H1 (cell line): ENCODE data around the gene STARD7. TPM values are rescaled to one million over a fixed set of nuclear protein-coding genes. Genes with fewer than 3 reads are reported as not detected.

Experiments
- CTCF ChIA-PET: fragments of 300-600 bp; sonication (Branson Sonifier 250); formaldehyde crosslinking; loops from one replicate; lab custom pipeline; 2021; ENCODE audit not compliant: partially characterized antibody; lab: Charles Lee
- POLR2A ChIA-PET: fragments of 300-600 bp; sonication (Branson Sonifier 250); formaldehyde crosslinking; loops from one replicate; lab custom pipeline; 2021; ENCODE audit warnings: inconsistent platforms; ENCODE audit not compliant: partially characterized antibody; lab: Charles Lee
- DNase-seq, 2 experiments: peaks; one replicate each; pipeline versions ENCODE4 v3.0.0 to v3.0.0-alpha.2; 2010 to 2022; ENCODE audit warnings: low spot score in 2 of 2, low read depth in 1 of 2, mixed read lengths in 1 of 2
- FAIRE-seq: peaks from 2 replicates; lab custom pipeline; 2011; peaks lifted over from hg19 to GRCh38; lab: Jason Lieb, UNC
- H2AFZ ChIP-seq: 2 replicates; pipeline ENCODE4 v1.8.1; 2012; ENCODE audit warnings: low read length, inconsistent platforms
- H2AK5ac ChIP-seq: 2 replicates; pipeline ENCODE4 v1.6.1; 2013; ENCODE audit warnings: low read depth, low read length
- H2BK120ac ChIP-seq: replicated peaks from 2 replicates; pipeline ENCODE3; 2013; ENCODE audit warnings: low read depth, low read length, inconsistent platforms
- H2BK12ac ChIP-seq: 2 replicates; pipeline ENCODE4 v1.6.1; 2013; ENCODE audit warnings: low read depth, low read length
- H2BK15ac ChIP-seq: 2 replicates; pipeline ENCODE4 v1.6.1; 2013; ENCODE audit warnings: low read length
- H2BK20ac ChIP-seq: 2 replicates; pipeline ENCODE4 v1.6.1; 2013; ENCODE audit warnings: low read length
- H2BK5ac ChIP-seq: 2 replicates; pipeline ENCODE4 v1.6.1; 2013; ENCODE audit warnings: low read depth, low read length
- H3K14ac ChIP-seq: 2 replicates; pipeline ENCODE4 v1.6.1; 2013; ENCODE audit warnings: inconsistent platforms; ENCODE audit not compliant: insufficient read length
- H3K18ac ChIP-seq: 2 replicates; pipeline ENCODE4 v1.6.1; 2013; ENCODE audit warnings: low read length; ENCODE audit errors: extremely low read depth
- H3K23ac ChIP-seq: 2 replicates; pipeline ENCODE4 v1.6.1; 2013; ENCODE audit warnings: inconsistent platforms; ENCODE audit not compliant: insufficient read length
- H3K23me2 ChIP-seq: 2 replicates; pipeline ENCODE4 v1.6.1; 2013; ENCODE audit warnings: low read depth, low read length
- H3K27ac ChIP-seq: 2 replicates; pipeline ENCODE4 v1.6.1; 2011; ENCODE audit warnings: low read depth, low read length, inconsistent platforms
- H3K27me3 ChIP-seq, 4 experiments: replicated peaks in 1 of 4; 1 replicate in 1 of 4; 2 replicates in 3 of 4; pipeline versions ENCODE4 v1.6.1 to v1.8.1; 2011 to 2013; ENCODE audit warnings: low read length in 3 of 4, mild to moderate bottlenecking in 3 of 4, inconsistent platforms in 2 of 4, mixed read lengths in 2 of 4, moderate library complexity in 1 of 4; ENCODE audit not compliant: control insufficient read depth in 3 of 4, insufficient read depth in 3 of 4; ENCODE audit errors: extremely low read depth in 1 of 4
- H3K36me3 ChIP-seq, 4 experiments: 2 replicates each; pipeline versions ENCODE4 v1.6.1 to v1.8.1; 2011 to 2013; ENCODE audit warnings: mild to moderate bottlenecking in 4 of 4, low read length in 3 of 4, moderate library complexity in 2 of 4, control low read depth in 1 of 4, inconsistent platforms in 1 of 4; ENCODE audit not compliant: insufficient read depth in 4 of 4, control insufficient read depth in 2 of 4
- H3K4ac ChIP-seq: replicated peaks from 2 replicates; pipeline ENCODE3; 2013; ENCODE audit warnings: low read length, low read depth, mixed read lengths, inconsistent platforms; ENCODE audit not compliant: insufficient read length
- H3K4me1 ChIP-seq, 4 experiments: replicated peaks in 1 of 4; 1 replicate in 1 of 4; 2 replicates in 3 of 4; pipeline versions ENCODE4 v1.6.1 to v1.8.1; 2011 to 2013; ENCODE audit warnings: low read length in 3 of 4, inconsistent platforms in 2 of 4, mixed read lengths in 1 of 4; ENCODE audit not compliant: insufficient read depth in 4 of 4, control insufficient read depth in 3 of 4
- H3K4me2 ChIP-seq, 2 experiments: 2 replicates each; pipeline versions ENCODE4 v1.6.1 to v1.8.1; 2011 to 2013; ENCODE audit warnings: low read depth in 2 of 2, low read length in 2 of 2, control low read depth in 1 of 2, inconsistent platforms in 1 of 2, mild to moderate bottlenecking in 1 of 2; ENCODE audit not compliant: insufficient read depth in 1 of 2
- H3K4me3 ChIP-seq, 4 experiments: fragments of 200-600, 300-600 bp in 1 of 4; sonication (generic), shearing (Covaris generic), sonication (Bioruptor Twin) in 1 of 4; 2 replicates each; pipeline versions ENCODE4 v1.5.1 to v1.8.1; 2011 to 2016; ENCODE audit warnings: low read length in 4 of 4, low read depth in 3 of 4, control low read depth in 2 of 4, inconsistent platforms in 2 of 4, mild to moderate bottlenecking in 2 of 4, mixed read lengths in 1 of 4, moderate library complexity in 1 of 4; ENCODE audit not compliant: insufficient read depth in 2 of 4; ENCODE audit errors: extremely low read depth in 1 of 4
- H3K56ac ChIP-seq: replicated peaks from 2 replicates; pipeline ENCODE3; 2013; ENCODE audit warnings: low read depth, mild to moderate bottlenecking, mixed read lengths, low read length, inconsistent platforms; ENCODE audit not compliant: insufficient read length
- H3K79me1 ChIP-seq: 2 replicates; pipeline ENCODE4 v1.6.1; 2013; ENCODE audit warnings: low read depth, low read length, control low read depth
- H3K79me2 ChIP-seq, 2 experiments: 2 replicates each; pipeline versions ENCODE4 v1.6.1 to v1.8.1; 2012 to 2013; ENCODE audit warnings: low read length in 2 of 2, mild to moderate bottlenecking in 2 of 2, inconsistent platforms in 1 of 2; ENCODE audit not compliant: insufficient read depth in 2 of 2, control insufficient read depth in 1 of 2
- H3K9ac ChIP-seq, 4 experiments: replicated peaks in 1 of 4; 1 replicate in 1 of 4; 2 replicates in 3 of 4; pipeline versions ENCODE4 v1.6.1 to v1.8.1; 2011 to 2013; ENCODE audit warnings: low read depth in 3 of 4, low read length in 3 of 4, control low read depth in 2 of 4, mild to moderate bottlenecking in 2 of 4, moderate library complexity in 2 of 4, inconsistent platforms in 1 of 4; ENCODE audit errors: extremely low read depth in 1 of 4
- H3K9me3 ChIP-seq, 2 experiments: 2 replicates each; pipeline versions ENCODE4 v1.6.1 to v1.8.1; 2012 to 2013; ENCODE audit warnings: mild to moderate bottlenecking in 2 of 2, moderate library complexity in 2 of 2, control low read depth in 1 of 2, inconsistent platforms in 1 of 2, low read depth in 1 of 2, low read length in 1 of 2, mixed read lengths in 1 of 2; ENCODE audit not compliant: insufficient read depth in 2 of 2
- H4K20me1 ChIP-seq, 2 experiments: replicated peaks in 1 of 2; 2 replicates each; pipeline versions ENCODE3 to v1.8.1; 2011 to 2013; ENCODE audit warnings: inconsistent platforms in 2 of 2, low read length in 2 of 2, mild to moderate bottlenecking in 1 of 2; ENCODE audit not compliant: insufficient read depth in 2 of 2, control insufficient read depth in 1 of 2
- H4K5ac ChIP-seq: 2 replicates; pipeline ENCODE4 v1.6.1; 2013; ENCODE audit warnings: low read length, low read depth, mixed read lengths, inconsistent platforms; ENCODE audit not compliant: insufficient read length
- H4K8ac ChIP-seq: 2 replicates; pipeline ENCODE4 v1.8.0; 2013; ENCODE audit warnings: mild to moderate bottlenecking, moderate library complexity, low read length, inconsistent platforms; ENCODE audit not compliant: insufficient read depth; ENCODE audit errors: extremely low read depth
- H4K91ac ChIP-seq: replicated peaks from 2 replicates; pipeline ENCODE3; 2013; ENCODE audit warnings: low read length, mixed read lengths, inconsistent platforms; ENCODE audit not compliant: insufficient read length
- ASH2L ChIP-seq: fragments of 200-600, 300-600 bp; sonication (generic); IDR thresholded peaks from one replicate; pipeline ENCODE4 v1.7.1; 2017; ENCODE audit warnings: low read length
- EGR1 ChIP-seq: IDR thresholded peaks from 2 replicates; pipeline ENCODE4 v1.6.1; 2011; ENCODE audit warnings: low read depth, low read length, borderline replicate concordance
- GABPA ChIP-seq: IDR thresholded peaks from 2 replicates; pipeline ENCODE4 v1.6.1; 2011; ENCODE audit warnings: mild to moderate bottlenecking, low read length, moderate library complexity, borderline replicate concordance; ENCODE audit not compliant: insufficient read depth
- HDAC2 ChIP-seq, 2 experiments: fragments of 300-600 bp in 1 of 2; sonication (generic) in 1 of 2; IDR thresholded peaks; 2 replicates each; pipeline ENCODE4 v1.6.1; 2011 to 2012; ENCODE audit warnings: low read depth in 2 of 2, low read length in 2 of 2, mild to moderate bottlenecking in 2 of 2, moderate library complexity in 2 of 2, borderline replicate concordance in 1 of 2, inconsistent platforms in 1 of 2
- KDM1A ChIP-seq: fragments of 200-600, 300-600 bp; sonication (generic); IDR thresholded peaks from 2 replicates; pipeline ENCODE4 v1.7.1; 2016; ENCODE audit warnings: mild to moderate bottlenecking, low read length, borderline replicate concordance
- MAX ChIP-seq: IDR thresholded peaks from 2 replicates; pipeline ENCODE4 v1.6.1; 2012; ENCODE audit warnings: inconsistent platforms
- POLR2A ChIP-seq, 2 experiments: IDR thresholded peaks; 1 replicate in 1 of 2; 2 replicates in 1 of 2; pipeline ENCODE4 v1.6.1; 2011; ENCODE audit warnings: low read depth in 2 of 2, low read length in 2 of 2, mild to moderate bottlenecking in 2 of 2; ENCODE audit errors: control extremely low read depth in 1 of 2
- RFX5 ChIP-seq: IDR thresholded peaks from 2 replicates; pipeline ENCODE4 v1.6.1; 2011; ENCODE audit warnings: low read depth, low read length, improper control_type of control experiment, borderline replicate concordance
- RNF2 ChIP-seq: fragments of 200-900, 300-1000 bp; sonication (generic); IDR thresholded peaks from 2 replicates; pipeline ENCODE4 v1.7.1; 2016; ENCODE audit warnings: borderline replicate concordance, low read depth, mild to moderate bottlenecking, antibody characterized with exemption, low read length; ENCODE audit not compliant: poor library complexity, severe bottlenecking; ENCODE audit errors: missing control alignments
- SIN3A ChIP-seq, 2 experiments: IDR thresholded peaks in 1 of 2; conservative IDR thresholded peaks in 1 of 2; 2 replicates each; pipeline ENCODE4 v1.6.1; 2011 to 2012; ENCODE audit warnings: low read length in 2 of 2, improper control_type of control experiment in 1 of 2, low read depth in 1 of 2, mild to moderate bottlenecking in 1 of 2
- SP1 ChIP-seq: IDR thresholded peaks from 2 replicates; pipeline ENCODE4 v1.6.1; 2011; ENCODE audit warnings: low read depth, low read length
- TAF7 ChIP-seq: optimal IDR thresholded peaks from 2 replicates; pipeline ENCODE3; 2011; ENCODE audit warnings: low read depth, mild to moderate bottlenecking, inconsistent platforms, low read length, moderate library complexity, borderline replicate concordance
- TCF12 ChIP-seq: IDR thresholded peaks from 2 replicates; pipeline ENCODE4 v1.6.1; 2011; ENCODE audit warnings: low read depth, mild to moderate bottlenecking, low read length
- YY1 ChIP-seq: IDR thresholded peaks from 2 replicates; pipeline ENCODE4 v1.6.1; 2011; ENCODE audit warnings: low read depth, mild to moderate bottlenecking, low read length
- WGBS, 2 experiments: shearing (Covaris generic) in 1 of 2; methylation state at CpG; one replicate each; pipeline versions ENCODE4 v1.1.6 to v1.1.7; 2013 to 2015; ENCODE audit warnings: low lambda C conversion rate in 2 of 2, mixed read lengths in 2 of 2, inconsistent platforms in 1 of 2, low coverage in 1 of 2, missing lambda C conversion rate in 1 of 2; ENCODE audit not compliant: insufficient replicate concordance in 2 of 2, insufficient coverage in 1 of 2, insufficient read length in 1 of 2; ENCODE audit errors: extremely low coverage in 1 of 2, missing lambda C conversion rate in 1 of 2; 5-methylcytosine and 5-hydroxymethylcytosine counted together
- polyA plus RNA-seq, 7 experiments: library from polyadenylated mRNA; depleted of rRNA in 3 of 7; stranded (reverse) in 5 of 7; unstranded in 2 of 7; fragments of >200 nt in 5 of 7; fragments of 200-250 nt in 2 of 7; gene quantifications; 1 replicate in 5 of 7; 2 replicates in 1 of 7; 4 replicates in 1 of 7; pipeline versions ENCODE4 v1.2.1 to v1.2.3, GENCODE V29; 2011 to 2013; ENCODE audit warnings: missing spikeins in 2 of 7, mixed read lengths in 2 of 7
- total RNA-seq: library from RNA; stranded (reverse); fragmentation: NEBNext Ultra II Directional; extraction: Animal tissue kit (Norgen Biotek cat#: 25700); gene quantifications from 2 replicates; pipeline ENCODE4 v1.2.1, GENCODE V29; 2021

The STARD7 gene
- total and polyA plus RNA-seq, 2 of the 8 experiments (the other 6 are each of a cell fraction or from before 2014, with no cell fraction given) = 89.1 to 200 TPM

- Histone ChIP-seq H3K36me3 (no peaks in the 10 kb centered on the region), H3K4me1 (peaks cover 0 to 13% (median 4%) of the 10 kb centered on the region in 4 experiments; a peak in 5 of 7 replicates), H3K79me1 (no peaks in the 10 kb centered on the region), H3K18ac (no peak overlapping the region), H2BK15ac (no peak overlapping the region), H4K5ac (no peak overlapping the region), H3K79me2 (no peaks in the 10 kb centered on the region), H3K4ac (no peak overlapping the region), H2BK20ac (no peak overlapping the region), H4K91ac (no peak overlapping the region), H2BK120ac (no peak overlapping the region), H3K23ac (no peak overlapping the region), H2BK5ac (no peak overlapping the region), H3K56ac (no peak overlapping the region), H3K9ac (no peak overlapping the region), H3K9me3 (no peaks in the 10 kb centered on the region), H3K27me3 (no peaks in the 10 kb centered on the region; a peak in 1 of 7 replicates), H3K14ac (no peak overlapping the region), H3K4me2 (no peak overlapping the region), H2BK12ac (no peak overlapping the region), H2AFZ (no peak overlapping the region), H3K23me2 (no peaks in the 10 kb centered on the region), H4K8ac (peak overlapping the region; percentile 17; the same call in 1 of the 2 replicates), H2AK5ac (no peak overlapping the region), H3K4me3 (no peak overlapping the region), H4K20me1 (peaks cover 0 to 2% of the 10 kb centered on the region in 2 experiments), H3K27ac (no peak overlapping the region)
- ChIA-PET CTCF (interaction anchor here (0.7 to 13.4 kb wide), 5 partner anchors 15 to 143 kb away, joined by 3 to 155 read pairs (median 3); no protein-coding TSS in a partner anchor), POLR2A (no interaction called here)
- 81% methylated on average over 5 of the region's 5 CpGs; no CpG with 5 or more reads in 1 of the 2 experiments for WGBS, 2 experiments
- FAIRE-seq (no peak), DNase-seq (no peak)
- TF ChIP-seq POLR2A (IDR thresholded peaks at IDR 0.05; ENCODE audit: control extremely low read depth in 1 of 2, low read depth in 2 of 2, low read length in 2 of 2) (no peak), MAX (no peak), RNF2 (no peak), RFX5 (no peak), GABPA (no peak), TAF7 (no peak), SIN3A (conservative IDR thresholded peaks at IDR 0.05 in 1 of 2, IDR thresholded peaks at IDR 0.05 in 1 of 2; ENCODE audit: low read depth in 1 of 2, low read length in 2 of 2) (no peak), KDM1A (no peak), TCF12 (no peak), YY1 (no peak), EGR1 (no peak), SP1 (no peak), ASH2L (no peak), HDAC2 (IDR thresholded peaks at IDR 0.05; ENCODE audit: borderline replicate concordance in 1 of 2, low read depth in 2 of 2, low read length in 2 of 2) (no peak)
These were observed 73.0 kb downstream of the STARD7 start for GRCh38 chr2:96135621-96136020.
